IMR-90 (cell line): ENCODE results near the gene C10orf88. TPM values are rescaled to one million over a fixed set of nuclear protein-coding genes. Genes with fewer than 3 reads are reported as not detected.

Experiments
- ATAC-seq: fragments of 200-7000 bp; cut with Tn5 transposase; 2 replicates; pipeline ENCODE4 v1.9.1; 2020; ENCODE audit warnings: low read depth, mild to moderate bottlenecking, moderate library complexity
- BruUV-seq: library from RNA; stranded (reverse); fragments of 400-500 nt; replicated peaks from 2 replicates; lab custom pipeline; 2021; lab: Mats Ljungman, UMichigan
- CTCF ChIA-PET: fragments of 300-600 bp; formaldehyde crosslinking; extraction: SDS; loops from one replicate; lab custom pipeline; 2021; ENCODE audit warnings: antibody characterized with exemption; lab: Yijun Ruan, JAX
- POLR2A ChIA-PET: fragments of 300-600 bp; sonication (Branson Sonifier 250); formaldehyde crosslinking; loops from one replicate; lab custom pipeline; 2022; ENCODE audit warnings: antibody characterized with exemption; ENCODE audit not compliant: unreplicated experiment; lab: Charles Lee
- DNase-seq: peaks from one replicate; pipeline ENCODE4 v3.0.0; 2013
- H2AFZ ChIP-seq: replicated peaks from 2 replicates; pipeline ENCODE3; 2013; ENCODE audit warnings: low read length, mild to moderate bottlenecking; ENCODE audit not compliant: poor library complexity
- H2AK5ac ChIP-seq: 2 replicates; pipeline ENCODE4 v1.6.1; 2013; ENCODE audit warnings: low read depth, low read length, inconsistent platforms
- H2AK9ac ChIP-seq: replicated peaks from 2 replicates; pipeline ENCODE3; 2013; ENCODE audit warnings: mild to moderate bottlenecking, low read depth, low read length, moderate library complexity; ENCODE audit not compliant: poor library complexity
- H2BK120ac ChIP-seq: 2 replicates; pipeline ENCODE4 v1.6.1; 2013; ENCODE audit warnings: low read depth, low read length, inconsistent platforms
- H2BK15ac ChIP-seq: 3 replicates; pipeline ENCODE4 v1.6.1; 2013; ENCODE audit warnings: low read depth, low read length, inconsistent platforms
- H2BK20ac ChIP-seq: 2 replicates; pipeline ENCODE4 v1.6.1; 2013; ENCODE audit warnings: low read depth, mild to moderate bottlenecking, inconsistent platforms, low read length, moderate library complexity
- H2BK5ac ChIP-seq: 2 replicates; pipeline ENCODE4 v1.6.1; 2013; ENCODE audit warnings: mild to moderate bottlenecking, low read depth, low read length, inconsistent platforms; ENCODE audit not compliant: poor library complexity, severe bottlenecking
- H3K14ac ChIP-seq: replicated peaks from 2 replicates; pipeline ENCODE4 v1.6.1; 2013; ENCODE audit warnings: low read depth, low read length, inconsistent platforms
- H3K18ac ChIP-seq: 2 replicates; pipeline ENCODE4 v1.6.1; 2013; ENCODE audit warnings: low read depth, low read length, control low read depth
- H3K23ac ChIP-seq: 2 replicates; pipeline ENCODE4 v1.6.1; 2013; ENCODE audit warnings: low read depth, low read length, inconsistent platforms
- H3K27ac ChIP-seq: 2 replicates; pipeline ENCODE4 v1.5.1; 2013; ENCODE audit warnings: mild to moderate bottlenecking, control low read depth, low read length; ENCODE audit not compliant: insufficient read depth
- H3K27me3 ChIP-seq: 2 replicates; pipeline ENCODE4 v1.6.1; 2013; ENCODE audit warnings: low read length; ENCODE audit not compliant: control insufficient read depth, insufficient read depth
- H3K36me3 ChIP-seq: 2 replicates; pipeline ENCODE4 v1.6.1; 2013; ENCODE audit warnings: low read length, mixed read lengths; ENCODE audit not compliant: control insufficient read depth, insufficient read depth
- H3K4ac ChIP-seq: 2 replicates; pipeline ENCODE4 v1.6.1; 2013; ENCODE audit warnings: low read depth, low read length, inconsistent platforms
- H3K4me1 ChIP-seq: 2 replicates; pipeline ENCODE4 v1.6.1; 2013; ENCODE audit warnings: low read length, mixed read lengths; ENCODE audit not compliant: control insufficient read depth, insufficient read depth
- H3K4me2 ChIP-seq: 2 replicates; pipeline ENCODE4 v1.6.1; 2013; ENCODE audit warnings: low read depth, mild to moderate bottlenecking, control low read depth, low read length, moderate library complexity
- H3K4me3 ChIP-seq: 2 replicates; pipeline ENCODE4 v1.5.1; 2013; ENCODE audit warnings: low read depth, mild to moderate bottlenecking, control low read depth, low read length, moderate library complexity; ENCODE audit not compliant: insufficient read depth
- H3K56ac ChIP-seq: 2 replicates; pipeline ENCODE4 v1.6.1; 2013; ENCODE audit warnings: low read length, inconsistent platforms; ENCODE audit not compliant: insufficient read depth; ENCODE audit errors: extremely low read depth
- H3K79me1 ChIP-seq, 2 experiments: 2 replicates each; pipeline ENCODE4 v1.6.1; 2013; ENCODE audit warnings: low read length in 2 of 2, inconsistent platforms in 1 of 2, low read depth in 1 of 2
- H3K9ac ChIP-seq: 2 replicates; pipeline ENCODE4 v1.6.1; 2013; ENCODE audit warnings: low read depth, low read length, control low read depth
- H3K9me1 ChIP-seq: 2 replicates; pipeline ENCODE4 v1.6.1; 2013; ENCODE audit warnings: low read length, inconsistent platforms; ENCODE audit not compliant: insufficient read depth
- H3K9me3 ChIP-seq: 2 replicates; pipeline ENCODE4 v1.6.1; 2013; ENCODE audit warnings: low read length; ENCODE audit not compliant: control insufficient read depth, insufficient read depth
- H4K20me1 ChIP-seq: 2 replicates; pipeline ENCODE4 v1.6.1; 2013; ENCODE audit warnings: low read length, inconsistent platforms; ENCODE audit not compliant: insufficient read depth
- H4K5ac ChIP-seq: 2 replicates; pipeline ENCODE4 v1.6.1; 2013; ENCODE audit warnings: mild to moderate bottlenecking, low read depth, low read length, control low read depth
- H4K8ac ChIP-seq, 2 experiments: 2 replicates each; pipeline ENCODE4 v1.6.1; 2013; ENCODE audit warnings: low read depth in 2 of 2, low read length in 2 of 2, control low read depth in 1 of 2, inconsistent platforms in 1 of 2
- H4K91ac ChIP-seq: 2 replicates; pipeline ENCODE4 v1.6.1; 2013; ENCODE audit warnings: low read depth, low read length, inconsistent platforms; ENCODE audit not compliant: insufficient read depth
- BHLHE40 ChIP-seq: fragments of 150-350 bp; IDR thresholded peaks from 2 replicates; pipeline ENCODE4 v1.6.1; 2016; ENCODE audit warnings: mild to moderate bottlenecking, low read depth, low read length
- CEBPB ChIP-seq: IDR thresholded peaks from 2 replicates; pipeline ENCODE4 v1.6.1; 2012; ENCODE audit warnings: low read depth, low read length, improper control_type of control experiment
- CHD1 ChIP-seq: IDR thresholded peaks from 2 replicates; pipeline ENCODE4 v1.6.1; 2012; ENCODE audit warnings: low read depth, low read length, improper control_type of control experiment
- FOS ChIP-seq: fragments of 150-350 bp; IDR thresholded peaks from 2 replicates; pipeline ENCODE4 v1.6.1; 2016; ENCODE audit warnings: low read depth, low read length
- MAZ ChIP-seq: IDR thresholded peaks from 2 replicates; pipeline ENCODE4 v1.6.1; 2012; ENCODE audit warnings: low read depth, mild to moderate bottlenecking, low read length, improper control_type of control experiment, moderate library complexity, borderline replicate concordance
- NFE2L2 ChIP-seq: fragments of 150-350 bp; IDR thresholded peaks from 2 replicates; pipeline ENCODE4 v1.6.1; 2016; ENCODE audit warnings: low read depth, mild to moderate bottlenecking, low read length
- POLR2A ChIP-seq: IDR thresholded peaks from 2 replicates; pipeline ENCODE4 v1.6.1; 2012; ENCODE audit warnings: mild to moderate bottlenecking, low read depth, low read length
- RAD21 ChIP-seq: IDR thresholded peaks from 2 replicates; pipeline ENCODE4 v1.6.1; 2012; ENCODE audit warnings: low read length, improper control_type of control experiment
- RCOR1 ChIP-seq: IDR thresholded peaks from 2 replicates; pipeline ENCODE4 v1.6.1; 2012; ENCODE audit warnings: mild to moderate bottlenecking, low read length, improper control_type of control experiment; ENCODE audit not compliant: insufficient replicate concordance
- RFX5 ChIP-seq: IDR thresholded peaks from 2 replicates; pipeline ENCODE4 v1.8.0; 2012; ENCODE audit warnings: low read depth, mild to moderate bottlenecking, low read length, moderate library complexity
- SMC3 ChIP-seq: fragments of 150-350 bp; IDR thresholded peaks from 2 replicates; pipeline ENCODE4 v1.6.1; 2016; ENCODE audit warnings: low read depth, mild to moderate bottlenecking, antibody characterized with exemption, low read length, moderate library complexity
- USF2 ChIP-seq: fragments of 150-350 bp; IDR thresholded peaks from 2 replicates; pipeline ENCODE4 v1.6.1; 2017; ENCODE audit warnings: mild to moderate bottlenecking, antibody characterized with exemption, low read length, low read depth
- WGBS, 2 experiments: methylation state at CpG; one replicate each; pipeline versions ENCODE4 v1.1.5 to v1.1.7; 2013; ENCODE audit warnings: missing lambda C conversion rate in 2 of 2; ENCODE audit not compliant: insufficient read length in 1 of 2; ENCODE audit errors: extremely low coverage in 2 of 2; 5-methylcytosine and 5-hydroxymethylcytosine counted together
- dilution Hi-C: fragments of 300-500 bp; cut with HindIII; formaldehyde crosslinking; loops from one replicate; pipeline ENCODE4 v1.14.3; 2018; ENCODE audit warnings: low sequenced_read_pairs; ENCODE audit not compliant: unreplicated experiment
- in situ Hi-C: fragments of 300-500 bp; cut with MboI; formaldehyde crosslinking; loops from 3 replicates; pipeline ENCODE4 v1.14.3; 2019; ENCODE audit warnings: low sequenced_read_pairs, inconsistent platforms, mixed read lengths
- intact Hi-C: fragments of 100-400 bp; cut with micrococcal nuclease; formaldehyde crosslinking; loops from 2 replicates; pipeline ENCODE4 v1.10.0; 2022
- polyA plus RNA-seq, 3 experiments: library from polyadenylated mRNA; depleted of rRNA; stranded (reverse); fragments of >200 nt; gene quantifications; 2 replicates each; pipeline ENCODE4 v1.2.3, GENCODE V29; 2012; ENCODE audit warnings: low replicate concordance in 1 of 3
- total RNA-seq: library from RNA; depleted of rRNA; stranded (reverse); fragments of >200 nt; gene quantifications from 2 replicates; pipeline ENCODE4 v1.2.3, GENCODE V29; 2012
- TF ChIP-seq, protein P1 (sequence below): fragments of 150-350 bp; IDR thresholded peaks from 2 replicates; pipeline ENCODE4 v1.6.1; 2016; ENCODE audit warnings: low read depth, mild to moderate bottlenecking, low read length, moderate library complexity, borderline replicate concordance

Gene C10orf88
- total and polyA plus RNA-seq, 2 of the 4 experiments (the other 2 are of a cell fraction) = 5.9 to 12.2 TPM

DNA sequence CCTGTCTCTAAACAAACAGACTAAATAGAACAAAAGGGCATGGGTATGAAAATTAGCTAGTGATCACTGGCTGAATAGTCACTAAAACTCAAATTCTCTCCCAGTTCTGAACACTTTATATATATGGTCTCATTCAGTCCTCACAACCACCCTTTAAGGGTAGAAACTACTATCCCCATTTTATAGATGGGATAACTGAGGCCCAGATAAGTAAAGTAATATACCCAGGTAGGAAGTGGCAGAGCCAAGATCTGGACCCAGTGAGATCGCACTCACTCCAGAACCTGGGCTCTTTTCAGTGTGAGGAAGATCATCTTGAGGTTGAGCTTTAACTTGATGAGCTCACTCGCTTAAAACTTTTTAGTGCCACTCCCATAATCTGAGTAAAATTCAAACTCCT, 30.7 kb upstream of the C10orf88 start:
- CTCF ChIA-PET = interaction anchor here (1.4 kb wide), 1 partner anchor 39 kb away, joined by 3 read pairs; no protein-coding TSS in a partner anchor
- H4K20me1 ChIP-seq = no peaks in the 10 kb centered on the region

More for the DNA sequence above, 30.7 kb upstream of the C10orf88 start:
- no CpG with 5 or more reads among the region's 2 CpGs for WGBS, 2 experiments
- ATAC-seq = no peak
- TF ChIP-seq POLR2A (no peak), RFX5 (no peak), NFE2L2 (no peak), SMC3 (no peak), CHD1 (no peak), FOS (no peak), USF2 (no peak), CEBPB (no peak), RAD21 (no peak), RCOR1 (no peak), BHLHE40 (no peak), MAZ (no peak)
- TF ChIP-seq, protein P1, sequence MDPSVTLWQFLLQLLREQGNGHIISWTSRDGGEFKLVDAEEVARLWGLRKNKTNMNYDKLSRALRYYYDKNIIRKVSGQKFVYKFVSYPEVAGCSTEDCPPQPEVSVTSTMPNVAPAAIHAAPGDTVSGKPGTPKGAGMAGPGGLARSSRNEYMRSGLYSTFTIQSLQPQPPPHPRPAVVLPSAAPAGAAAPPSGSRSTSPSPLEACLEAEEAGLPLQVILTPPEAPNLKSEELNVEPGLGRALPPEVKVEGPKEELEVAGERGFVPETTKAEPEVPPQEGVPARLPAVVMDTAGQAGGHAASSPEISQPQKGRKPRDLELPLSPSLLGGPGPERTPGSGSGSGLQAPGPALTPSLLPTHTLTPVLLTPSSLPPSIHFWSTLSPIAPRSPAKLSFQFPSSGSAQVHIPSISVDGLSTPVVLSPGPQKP = no peak
- Histone ChIP-seq H3K9me3 (no peaks in the 10 kb centered on the region), H2AFZ (no peak overlapping the region), H3K4me3 (no peak overlapping the region), H3K14ac (no peak overlapping the region), H3K9me1 (peaks cover 2% of the 10 kb centered on the region), H2BK20ac (no peak overlapping the region), H3K9ac (no peak overlapping the region), H2AK9ac (no peak overlapping the region), H2AK5ac (no peak overlapping the region), H2BK120ac (no peak overlapping the region), H4K5ac (no peak overlapping the region), H3K4me2 (no peak overlapping the region), H4K91ac (no peak overlapping the region), H3K4ac (no peak overlapping the region), H3K56ac (no peak overlapping the region), H3K27ac (no peak overlapping the region), H3K36me3 (peaks cover 2% of the 10 kb centered on the region; the same call in 1 of the 2 replicates), H3K27me3 (no peaks in the 10 kb centered on the region), H3K4me1 (no peaks in the 10 kb centered on the region), H3K79me1 (no peaks in the 10 kb centered on the region), H3K23ac (no peak overlapping the region), H4K8ac (no peak overlapping the region), H2BK15ac (no peak overlapping the region), H3K18ac (no peak overlapping the region), H2BK5ac (no peak overlapping the region)
- in situ Hi-C loops = no loop called here
- DNase-seq = no peak
- POLR2A ChIA-PET = no interaction called here
- intact Hi-C loops = loop anchor here (10.0 kb wide), 1 partner anchor 340 kb away; no protein-coding TSS in a partner anchor
- dilution Hi-C loops = no loop called here
- no TSS peak for BruUV-seq
